Bronchus fibroblast of lung (primary cell): ENCODE results near the gene LAMC1. TPM values are rescaled to one million over a fixed set of nuclear protein-coding genes. Genes with fewer than 3 reads are reported as not detected.

Experiments
- total RNA-seq: library from RNA; depleted of rRNA; stranded (reverse); fragments of >200 nt; gene quantifications from 2 replicates; pipeline ENCODE4 v1.2.3, GENCODE V29; 2015

The LAMC1 gene
- total RNA-seq, result 101 and 120 TPM in 2 replicates

GRCh38 chr1:183023146-183023600, at the start of gene LAMC1:
TSS of gene LAMC1 (plus strand) at chr1:183023420. CDS start at chr1:183023717, 297 bp downstream.

DNA sequence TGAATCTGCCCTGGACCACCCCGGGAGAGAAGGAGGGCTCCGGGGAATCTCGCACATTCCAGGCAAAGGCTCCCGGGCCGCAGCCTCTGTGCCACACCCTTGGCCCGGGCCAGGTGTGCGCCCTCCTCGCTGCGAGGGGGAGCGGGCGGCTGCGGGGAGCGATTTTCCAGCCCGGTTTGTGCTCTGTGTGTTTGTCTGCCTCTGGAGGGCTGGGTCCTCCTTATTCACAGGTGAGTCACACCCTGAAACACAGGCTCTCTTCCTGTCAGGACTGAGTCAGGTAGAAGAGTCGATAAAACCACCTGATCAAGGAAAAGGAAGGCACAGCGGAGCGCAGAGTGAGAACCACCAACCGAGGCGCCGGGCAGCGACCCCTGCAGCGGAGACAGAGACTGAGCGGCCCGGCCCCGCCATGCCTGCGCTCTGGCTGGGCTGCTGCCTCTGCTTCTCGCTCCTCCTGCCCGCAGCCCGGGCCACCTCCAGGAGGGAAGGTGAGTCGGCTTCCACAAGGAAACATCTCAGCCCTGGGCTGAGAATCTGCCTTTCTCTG, 162.8 kb downstream of the LAMC1 start, which contains the start of gene LAMC2:
Gene LAMC2 (plus strand): TSS at position 324 of the 550 bp plus-strand sequence. CDS start 89 bp downstream, at position 413.

Other genes with a start within 250 kb of the LAMC1 start
- 0.15 and 0.67 TPM in 2 replicates for gene NPL, start 233.6 kb upstream of the LAMC1 start, total RNA-seq
- gene DHX9, start 184.1 kb upstream of the LAMC1 start, total RNA-seq, result 107 and 116 TPM in 2 replicates
- gene SHCBP1L, start 70.3 kb upstream of the LAMC1 start, total RNA-seq, result not detected in 2 replicates
- 1.8 and 2.2 TPM in 2 replicates for gene LAMC2, start 162.8 kb downstream of the LAMC1 start, total RNA-seq